ENCODE measurements around the gene GPRC5C.

GRCh38 chr17:74391771-74392170, 40.1 kb upstream of the GPRC5C start:
- no peak for TF ChIP-seq ZBTB7A (tag by site-specific recombination; IDR thresholded peaks at IDR 0.05; ENCODE audit: low read depth)
- TF ChIP-seq CTCF (tag by site-specific recombination; IDR thresholded peaks at IDR 0.05), result no peak
- TF ChIP-seq MYNN (tag by site-specific recombination; IDR thresholded peaks at IDR 0.05; ENCODE audit: borderline replicate concordance), result no peak
- TF ChIP-seq ZNF518A (tag by site-specific recombination; conservative IDR thresholded peaks at IDR 0.05; ENCODE audit: low read depth), result no peak
